Fibroblast of skin of scalp (primary cell): ENCODE data around the gene CCDC138. TPM values are rescaled to one million over a fixed set of nuclear protein-coding genes. Genes with fewer than 3 reads are reported as not detected.
"Not testable (repeated sequence)": the region's sequence is repeated elsewhere in the genome, so short reads cannot be mapped to it uniquely, and the experiment has no call there.

Experiments
- DNase-seq: peaks from one replicate; pipeline ENCODE4 v3.0.0-alpha.2; 2013
- polyA plus RNA-seq, 2 experiments: library from polyadenylated mRNA; unstranded; fragments of 120-200 nt; gene quantifications; one replicate each; pipeline ENCODE4 v1.2.1, GENCODE V29; 2013; ENCODE audit not compliant: insufficient read length in 2 of 2

The CCDC138 gene
- polyA plus RNA-seq (2013, experiment 1 of 2; ENCODE audit: insufficient read length): 3.0 TPM
- 3.2 TPM for polyA plus RNA-seq (2013, experiment 2 of 2; ENCODE audit: insufficient read length)

DNA sequence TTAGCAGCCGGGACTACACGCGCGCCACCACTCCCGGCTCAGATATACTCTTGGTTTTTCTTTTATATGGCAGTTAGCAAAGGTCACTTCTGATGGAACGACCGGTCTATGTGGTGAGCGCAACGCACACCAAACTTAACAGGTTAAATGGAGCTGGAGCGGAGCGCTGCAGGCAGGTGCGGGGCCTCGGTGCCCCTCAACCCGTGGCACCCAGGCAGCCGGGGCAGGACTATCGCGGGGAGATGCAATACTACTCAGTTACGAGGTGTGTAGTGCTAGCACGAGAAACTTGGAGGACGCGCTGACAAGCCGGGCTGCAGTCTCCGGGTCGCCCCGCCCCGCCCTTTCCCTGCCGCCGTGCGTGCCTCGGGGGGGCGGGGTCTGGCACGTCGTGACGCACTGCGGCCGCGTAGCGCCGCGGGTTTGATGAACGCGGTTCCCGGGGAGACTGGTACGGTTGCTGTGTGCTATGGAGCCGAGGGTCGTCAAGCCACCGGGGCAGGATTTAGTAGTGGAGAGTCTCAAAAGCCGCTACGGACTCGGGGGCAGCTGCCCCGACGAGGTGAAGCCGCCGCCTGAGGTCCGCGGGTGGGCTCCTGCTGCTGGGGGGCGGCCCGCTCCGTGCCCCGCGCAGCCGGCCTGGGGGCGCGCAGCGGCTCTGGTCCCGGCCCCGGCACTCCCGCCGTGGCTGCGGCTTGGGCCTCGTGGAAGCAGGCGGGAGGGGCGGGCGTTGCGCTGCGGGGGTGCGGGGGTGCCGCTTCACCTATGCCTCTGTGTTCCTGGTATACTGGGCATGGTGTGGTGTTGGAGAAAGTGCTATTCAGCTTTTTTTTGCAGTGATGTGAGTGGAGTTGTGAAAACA lies at the start of gene CCDC138:
Gene CCDC138, plus strand, starts transcription at position 418 of the 862 bp plus-strand sequence. Its CDS starts 52 bp downstream, at position 470.
- peak; percentile 85 for DNase-seq

- DNase-seq: not testable (repeated sequence)
Measured at GRCh38 chr2:108757973-108758372, 28.6 kb upstream of the CCDC138 start.

GRCh38 chr2:108762618-108763017 lies 24.0 kb upstream of the CCDC138 start:
- not testable (repeated sequence) for DNase-seq

- DNase-seq: not testable (repeated sequence)
Measured at GRCh38 chr2:108766671-108767070, 19.9 kb upstream of the CCDC138 start.

- not testable (repeated sequence) for DNase-seq
Measured at GRCh38 chr2:108767859-108768258, 18.7 kb upstream of the CCDC138 start.

DNA sequence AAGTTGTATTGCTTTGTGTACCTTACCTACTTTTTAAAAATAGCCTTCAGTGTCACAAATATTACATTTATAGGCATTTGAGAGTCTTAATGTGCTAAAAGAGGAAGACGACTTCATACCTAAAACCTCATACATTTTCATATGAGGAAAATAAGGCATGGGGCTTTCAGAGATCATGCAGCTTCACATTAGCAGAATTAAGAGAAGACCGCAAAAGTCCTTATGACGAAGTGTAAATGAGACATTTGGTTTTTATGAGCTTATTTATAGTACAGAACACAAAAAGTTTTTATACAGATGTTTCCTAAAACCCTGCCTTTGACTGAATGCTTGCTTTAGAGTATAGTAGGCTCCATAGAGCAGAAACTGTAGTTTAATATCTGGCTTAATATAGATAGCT lies 10.1 kb upstream of the CCDC138 start:
- no peak for DNase-seq

DNA sequence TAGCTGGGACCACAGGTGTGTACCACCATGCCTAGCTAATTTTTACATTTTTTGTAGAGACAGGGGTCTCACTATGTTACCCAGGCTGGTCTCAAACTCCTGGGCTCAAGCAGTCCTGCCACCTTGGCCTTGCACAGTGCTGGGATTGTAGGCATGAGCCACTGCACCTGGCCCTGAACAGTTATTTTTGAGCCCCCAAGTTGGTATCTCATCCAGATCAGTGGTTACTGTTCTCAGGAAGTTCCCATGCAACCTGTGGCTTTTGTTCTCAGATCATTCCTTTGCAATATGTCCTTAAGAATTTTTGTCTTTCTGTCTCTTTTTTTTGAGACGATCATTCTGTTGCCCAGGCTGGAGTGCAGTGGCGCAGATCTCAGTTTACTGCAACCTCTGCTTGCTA lies 7.7 kb upstream of the CCDC138 start:
- no peak for DNase-seq

- no peak for DNase-seq
Measured at GRCh38 chr2:108786008-108786353, 590 bp upstream of the CCDC138 start.

DNA sequence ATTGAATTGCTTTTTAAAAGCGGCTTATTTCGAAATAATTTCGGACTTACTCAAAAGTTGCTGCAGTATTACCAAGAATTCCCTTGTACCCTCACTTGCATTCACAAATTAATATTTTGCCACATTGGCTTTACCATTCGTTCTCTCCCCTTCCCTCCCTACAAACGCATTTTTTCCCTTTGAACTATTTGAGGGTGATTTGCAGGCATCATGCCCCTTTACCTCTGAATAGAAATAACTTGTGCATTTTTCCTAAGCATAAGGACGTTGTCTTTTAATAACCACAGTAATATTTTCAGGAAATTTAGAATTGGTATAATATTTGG lies 608 bp downstream of the CCDC138 start:
- DNase-seq: no peak

- no peak for DNase-seq
Measured at GRCh38 chr2:108803045-108803736, 16.6 kb downstream of the CCDC138 start.

GRCh38 chr2:108805032-108805431 lies 18.5 kb downstream of the CCDC138 start:
- DNase-seq: no peak

- no peak for DNase-seq
Measured at GRCh38 chr2:108805782-108806181, 19.2 kb downstream of the CCDC138 start.

GRCh38 chr2:108806371-108807113 lies 20.0 kb downstream of the CCDC138 start:
- DNase-seq: no peak

DNA sequence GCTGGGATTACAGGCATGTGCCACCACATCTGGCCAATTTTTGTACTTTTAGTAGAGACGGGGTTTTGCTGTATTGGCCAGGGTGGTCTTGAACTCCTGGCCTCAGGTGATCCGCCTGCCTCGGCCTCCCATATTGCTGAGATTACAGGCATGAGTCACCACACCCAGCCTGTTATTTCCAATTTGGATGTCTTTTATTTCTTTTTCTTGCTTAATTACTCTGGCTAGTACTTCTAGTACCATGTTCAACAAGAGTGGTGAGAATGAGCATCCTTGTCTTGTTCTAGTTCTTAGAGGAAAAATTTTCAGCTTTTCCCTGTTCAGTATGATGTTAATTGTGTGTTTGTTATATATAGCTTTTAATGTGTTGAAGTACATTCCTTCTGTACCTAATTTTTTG lies 23.4 kb downstream of the CCDC138 start:
- no peak for DNase-seq

DNA sequence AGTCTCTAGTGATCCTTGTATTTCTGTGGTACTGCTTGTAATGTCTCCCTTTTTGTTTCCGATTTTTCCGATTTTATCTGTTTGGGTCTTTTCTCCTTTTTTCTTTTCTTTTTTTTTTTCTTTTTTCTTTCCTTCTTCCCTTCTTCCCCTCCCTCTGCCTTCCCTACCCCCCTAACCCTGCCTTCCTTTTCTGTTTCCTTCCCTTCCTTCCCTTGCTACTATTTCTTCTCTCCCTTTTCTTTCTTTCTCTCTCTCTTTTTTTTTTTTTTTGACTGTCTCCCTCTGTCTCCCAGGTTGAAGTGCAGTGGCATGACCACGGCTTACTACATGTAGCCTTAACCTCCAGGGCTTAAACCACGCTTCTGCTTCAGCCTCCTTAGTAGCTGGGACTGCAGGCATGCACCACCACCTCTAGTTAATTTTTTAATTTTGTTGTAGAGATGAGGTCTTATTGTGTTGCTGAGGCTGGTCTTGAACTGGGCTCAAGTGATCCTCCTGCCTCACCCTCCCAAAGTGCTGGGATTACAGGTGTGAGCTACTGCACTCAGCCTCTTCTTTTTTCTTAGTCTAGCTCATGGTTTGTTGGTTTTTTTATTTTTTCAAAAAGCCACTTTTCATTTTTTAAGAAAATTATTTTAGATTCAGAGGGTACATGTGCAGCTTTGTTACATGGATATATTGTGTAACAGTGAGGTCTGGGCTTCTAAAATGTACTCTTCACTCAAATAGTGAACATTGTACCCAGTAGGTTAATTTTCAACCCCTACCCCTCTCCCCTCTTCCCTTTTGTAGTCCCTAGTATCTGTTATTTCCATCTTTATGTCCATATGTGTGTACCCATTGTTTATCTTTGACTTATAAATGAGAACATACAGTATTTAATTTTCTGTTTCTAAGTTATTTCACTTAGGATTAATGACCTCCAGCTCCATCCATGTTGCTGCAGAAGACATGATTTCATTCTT lies 24.7 kb downstream of the CCDC138 start:
- no peak for DNase-seq

GRCh38 chr2:108813732-108814131 lies 27.2 kb downstream of the CCDC138 start:
- no peak for DNase-seq

DNA sequence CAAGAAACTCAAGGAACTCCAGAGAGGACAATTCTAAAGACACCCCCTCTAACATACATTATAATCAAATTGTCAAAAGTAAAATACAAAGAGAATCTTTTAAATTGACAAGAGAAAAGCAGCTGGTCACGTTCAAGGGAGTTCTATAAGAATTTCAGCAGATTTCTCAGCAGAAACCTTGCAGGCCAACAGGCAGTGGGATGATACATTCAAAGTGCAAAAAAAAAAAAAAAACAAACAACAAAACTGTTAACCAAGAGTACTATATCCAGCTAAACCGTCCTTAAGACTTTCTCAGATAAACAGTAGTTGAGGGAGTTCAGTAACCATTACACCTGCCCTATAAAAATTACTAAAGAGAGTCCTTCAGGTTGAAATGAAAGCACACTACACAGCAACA lies 33.9 kb downstream of the CCDC138 start:
- DNase-seq: no peak

GRCh38 chr2:108823286-108823685 lies 36.7 kb downstream of the CCDC138 start:
- DNase-seq: no peak

DNA sequence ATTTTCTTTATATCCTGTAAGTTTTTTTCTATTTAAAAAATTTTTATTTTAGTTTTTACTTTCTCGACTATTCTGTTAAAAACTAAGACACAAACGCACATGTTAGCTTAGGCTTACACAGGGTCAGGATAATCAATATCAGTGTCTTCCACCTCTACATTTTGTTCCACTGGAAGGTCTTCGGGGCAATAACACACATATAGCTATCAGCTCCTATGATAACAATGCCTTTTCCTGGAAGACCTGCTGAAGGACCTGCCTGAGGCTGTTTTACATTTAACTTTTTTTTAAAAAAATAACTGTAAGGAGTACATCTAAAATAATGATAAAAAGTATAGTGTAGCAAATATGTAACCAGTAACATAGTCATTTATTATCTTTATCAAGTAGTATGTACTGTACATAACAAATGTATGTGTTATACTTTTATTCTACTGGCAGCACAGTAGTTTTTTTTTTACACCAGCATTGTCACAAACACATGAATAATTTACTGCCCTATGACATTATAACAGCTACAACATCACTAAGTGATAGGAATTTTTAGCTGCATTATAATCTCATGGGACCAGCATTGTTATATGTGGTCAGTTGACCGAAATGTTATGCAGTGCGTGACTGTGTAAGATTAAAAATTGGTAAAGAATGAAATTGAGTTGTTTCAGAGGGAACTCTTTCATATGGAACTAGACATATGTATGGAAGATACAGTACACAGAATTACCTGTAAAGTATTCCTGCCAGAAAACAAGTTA lies 37.9 kb downstream of the CCDC138 start:
- DNase-seq: no peak

- DNase-seq: no peak
Measured at GRCh38 chr2:108825254-108825653, 38.7 kb downstream of the CCDC138 start.

DNA sequence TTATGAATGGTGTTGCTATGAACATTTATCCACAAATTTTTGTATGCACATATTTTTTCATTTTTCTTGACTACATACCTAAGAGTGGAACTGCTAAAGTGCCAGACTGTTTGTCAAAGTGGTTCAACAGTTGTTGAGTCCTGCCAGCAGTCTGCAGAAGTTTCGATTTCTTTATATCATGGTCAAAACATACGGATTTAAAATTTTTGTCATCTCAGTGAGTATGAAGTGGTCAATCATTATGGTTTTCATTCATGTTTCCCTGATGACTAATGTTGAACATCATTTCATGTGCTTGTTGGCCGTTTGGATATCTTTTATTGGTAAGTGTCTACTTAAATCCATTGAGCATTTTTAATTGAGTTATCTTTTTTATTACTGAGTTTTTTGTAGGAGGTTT lies 39.2 kb downstream of the CCDC138 start:
- peak; percentile 7 for DNase-seq
